HG02840 (cell line): ENCODE results near the gene MR1.

Experiments used
- ATAC-seq: cut with Tn5 transposase; IDR thresholded peaks from one replicate; pipeline ENCODE4 v1.9.1; 2021; ENCODE audit warnings: mild to moderate bottlenecking, moderate library complexity, moderate number of reproducible peaks; ENCODE audit not compliant: unreplicated experiment, low FRiP score

MR1 gene

DNA sequence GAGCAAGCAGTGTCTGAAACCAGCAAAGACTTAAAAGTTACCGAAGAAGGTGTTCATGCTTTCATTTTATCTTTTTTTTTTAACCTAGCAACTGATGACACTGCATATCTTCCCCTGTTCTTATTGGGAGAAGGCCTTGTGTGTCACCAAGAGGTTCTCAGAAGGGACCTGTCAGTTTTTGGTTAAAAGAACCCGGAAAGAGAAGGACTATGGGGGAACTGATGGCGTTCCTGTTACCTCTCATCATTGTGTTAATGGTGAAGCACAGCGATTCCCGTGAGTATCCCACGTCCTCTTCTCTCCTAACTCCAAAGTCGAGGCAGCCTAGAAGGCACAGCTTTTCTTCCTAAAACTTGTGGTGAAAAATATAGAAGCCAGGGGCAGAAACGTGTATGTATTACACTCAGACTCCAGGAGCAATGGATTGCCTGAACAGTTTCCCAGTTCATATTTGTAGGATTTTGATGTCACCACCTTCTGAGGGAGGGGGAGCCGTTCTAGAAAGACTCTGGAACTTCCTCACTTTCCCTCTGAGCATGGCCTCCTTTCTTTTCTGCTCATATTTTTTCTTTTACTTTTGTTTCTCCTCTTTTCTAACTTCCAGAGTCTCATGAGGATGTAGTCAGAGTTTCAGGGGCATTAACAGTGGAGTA, at the start of gene MR1:
TSS of gene MR1 (plus strand) at position 185 of the 653 bp plus-strand sequence. CDS start at position 210, 25 bp downstream.
- peak; percentile 92 for ATAC-seq

GRCh38 chr1:180988253-180988752, 45.5 kb upstream of the MR1 start:
- ATAC-seq, result no peak

GRCh38 chr1:180994262-180994661, 39.5 kb upstream of the MR1 start:
- ATAC-seq, result no peak

- ATAC-seq, result no peak
These were observed 35.8 kb upstream of the MR1 start for GRCh38 chr1:180997843-180998504.

DNA sequence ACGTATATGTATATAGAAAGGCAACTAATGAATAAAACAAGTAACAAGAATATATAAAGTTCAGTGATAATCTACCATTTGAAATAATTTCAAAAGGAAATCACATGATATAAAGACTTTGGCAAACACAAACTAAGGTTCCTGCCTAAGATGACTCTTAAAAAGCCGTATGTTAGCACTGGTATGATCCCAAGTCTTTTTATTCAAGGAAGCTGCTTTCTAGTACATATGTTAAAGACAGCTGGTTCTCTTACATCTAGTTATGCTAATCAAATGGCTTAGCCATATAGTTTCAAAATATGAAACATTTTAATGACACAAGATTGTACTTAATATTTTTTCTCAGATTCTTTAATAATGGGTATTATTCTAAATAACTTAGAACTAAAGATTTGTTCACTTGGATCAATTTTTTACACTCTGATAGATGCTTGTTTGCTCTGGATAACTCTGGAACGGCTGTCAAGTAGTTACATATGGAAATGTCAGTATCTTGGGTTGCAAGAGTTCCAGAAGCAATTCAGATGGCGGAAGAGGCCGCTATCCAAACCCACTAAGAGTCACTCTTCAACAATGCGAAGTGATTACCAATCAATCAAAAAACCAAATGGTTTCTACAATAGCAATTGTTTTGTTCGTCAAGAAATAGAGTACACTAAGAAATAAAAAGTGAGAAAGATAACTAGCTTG, 32.5 kb upstream of the MR1 start:
- no peak for ATAC-seq

DNA sequence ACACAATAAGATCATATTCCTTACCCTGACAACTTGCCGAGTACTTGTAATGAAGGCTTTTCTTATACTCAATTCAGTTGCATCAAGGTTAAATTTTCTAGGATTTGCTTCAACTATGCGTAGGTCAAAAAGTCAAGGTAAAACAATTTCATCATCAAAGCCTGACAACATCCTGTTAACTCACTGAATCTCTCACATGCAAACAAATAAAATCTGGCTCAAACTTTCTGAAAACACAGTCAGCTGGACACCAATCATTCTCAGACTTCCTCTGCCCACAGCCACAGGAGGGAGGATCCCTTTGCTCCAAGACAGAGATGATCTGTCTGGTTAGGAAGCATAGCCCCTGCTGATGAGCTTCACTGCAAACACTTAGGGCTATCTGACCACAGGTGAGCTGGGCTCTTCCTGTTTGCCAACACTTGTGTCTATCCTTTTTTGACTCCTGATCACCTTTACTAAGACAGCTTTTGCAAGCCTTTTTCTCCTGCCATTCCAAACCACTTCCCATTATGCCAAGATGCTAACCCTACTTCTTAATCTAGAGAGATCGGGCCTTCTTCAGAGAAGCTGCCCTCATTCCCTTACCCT, 31.1 kb upstream of the MR1 start:
- ATAC-seq, result no peak

- ATAC-seq, result no peak
These were observed 23.0 kb upstream of the MR1 start for GRCh38 chr1:181010789-181011188.

- ATAC-seq, result no peak
These were observed 22.2 kb upstream of the MR1 start for GRCh38 chr1:181011301-181012202.

- no peak for ATAC-seq
These were observed 21.5 kb upstream of the MR1 start for GRCh38 chr1:181012203-181012745.

DNA sequence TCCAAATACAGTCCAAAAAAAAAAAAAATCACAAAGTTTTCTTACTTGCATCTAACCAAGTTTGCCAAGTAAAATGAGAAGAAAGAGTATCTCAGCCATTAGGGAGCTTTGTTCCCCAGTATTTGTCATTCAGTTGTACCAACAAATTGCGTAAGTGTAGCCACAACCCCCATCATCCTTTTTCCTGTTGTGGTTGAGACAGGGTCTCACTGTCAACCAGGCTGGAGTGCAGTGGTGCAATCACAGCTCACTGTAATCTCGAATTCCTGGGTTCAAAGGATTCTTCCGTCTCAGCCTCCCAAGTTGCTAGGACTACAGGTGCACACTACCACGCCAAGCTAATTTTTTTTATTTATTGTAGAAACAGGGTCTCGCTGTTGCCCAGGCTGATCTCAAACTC, 20.6 kb upstream of the MR1 start:
- ATAC-seq, result no peak

DNA sequence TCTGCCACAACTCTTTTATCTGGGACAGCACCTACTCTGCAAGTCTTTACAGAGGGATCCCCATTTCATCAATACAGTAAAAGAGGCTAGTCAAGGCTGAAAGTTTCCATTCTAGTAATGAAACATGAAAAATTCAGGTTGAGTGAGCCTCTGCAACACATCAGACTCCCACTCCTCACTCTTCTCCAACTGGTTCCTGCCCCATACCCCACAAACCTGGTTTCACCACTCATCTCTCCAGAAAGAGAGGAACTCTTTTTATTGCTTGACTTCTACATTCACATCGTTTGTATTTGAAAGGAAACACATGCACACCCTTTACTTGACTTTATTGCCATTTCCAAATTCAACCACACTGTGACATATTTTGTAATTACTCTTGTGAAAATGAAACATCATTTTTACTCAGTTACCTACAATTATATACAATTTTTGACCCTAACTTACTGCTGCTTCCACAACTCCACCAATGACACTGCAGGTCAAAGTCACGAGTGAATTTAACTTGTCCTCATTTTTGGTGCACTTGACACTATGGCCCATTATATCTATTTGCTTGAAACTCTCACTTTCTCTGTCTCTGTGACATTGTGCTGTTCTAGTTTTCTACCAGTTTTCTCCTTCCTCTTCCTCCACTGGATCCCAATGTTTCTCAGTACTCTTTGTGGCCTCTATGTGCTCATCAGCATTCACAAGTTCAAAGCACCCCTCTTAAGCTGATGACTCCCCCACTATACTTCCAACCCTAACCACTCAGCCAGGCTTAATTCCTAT, 19.1 kb upstream of the MR1 start:
- ATAC-seq, result no peak

DNA sequence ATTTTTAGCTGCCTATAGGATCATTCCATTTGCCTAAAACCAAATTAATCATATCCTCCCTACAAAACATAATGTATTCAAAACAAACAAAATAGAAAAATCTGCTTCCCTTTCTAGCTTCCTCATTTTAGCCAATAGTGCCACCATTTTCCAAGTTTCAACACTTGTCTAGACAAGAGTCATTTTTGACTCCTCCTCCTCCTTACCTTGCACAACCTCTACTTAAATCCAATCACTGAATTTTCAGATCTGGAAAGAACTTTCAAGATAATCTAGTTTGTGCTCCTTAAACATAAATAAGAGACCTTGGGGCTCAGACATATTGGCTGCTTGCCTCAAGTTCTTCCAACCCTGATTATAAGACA, 18.6 kb upstream of the MR1 start:
- ATAC-seq, result no peak

DNA sequence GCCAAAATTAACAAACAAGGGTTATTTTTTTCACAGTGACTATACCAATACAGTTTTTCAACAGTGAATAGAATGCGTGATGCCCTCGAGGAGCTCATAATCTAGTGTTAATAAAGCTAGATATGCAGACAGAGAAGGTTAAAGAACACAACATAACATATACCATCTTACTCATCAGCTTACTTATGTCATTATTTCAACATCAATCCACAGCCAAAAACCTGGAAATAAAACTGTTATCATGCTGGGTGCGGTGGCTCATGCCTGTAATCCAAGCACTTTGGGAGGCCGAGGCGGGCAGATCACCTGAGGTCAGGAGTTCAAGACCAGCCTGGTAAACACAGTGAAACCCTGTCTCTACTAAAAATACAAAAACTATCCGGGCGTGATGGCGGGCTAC, 17.2 kb upstream of the MR1 start:
- ATAC-seq, result no peak

DNA sequence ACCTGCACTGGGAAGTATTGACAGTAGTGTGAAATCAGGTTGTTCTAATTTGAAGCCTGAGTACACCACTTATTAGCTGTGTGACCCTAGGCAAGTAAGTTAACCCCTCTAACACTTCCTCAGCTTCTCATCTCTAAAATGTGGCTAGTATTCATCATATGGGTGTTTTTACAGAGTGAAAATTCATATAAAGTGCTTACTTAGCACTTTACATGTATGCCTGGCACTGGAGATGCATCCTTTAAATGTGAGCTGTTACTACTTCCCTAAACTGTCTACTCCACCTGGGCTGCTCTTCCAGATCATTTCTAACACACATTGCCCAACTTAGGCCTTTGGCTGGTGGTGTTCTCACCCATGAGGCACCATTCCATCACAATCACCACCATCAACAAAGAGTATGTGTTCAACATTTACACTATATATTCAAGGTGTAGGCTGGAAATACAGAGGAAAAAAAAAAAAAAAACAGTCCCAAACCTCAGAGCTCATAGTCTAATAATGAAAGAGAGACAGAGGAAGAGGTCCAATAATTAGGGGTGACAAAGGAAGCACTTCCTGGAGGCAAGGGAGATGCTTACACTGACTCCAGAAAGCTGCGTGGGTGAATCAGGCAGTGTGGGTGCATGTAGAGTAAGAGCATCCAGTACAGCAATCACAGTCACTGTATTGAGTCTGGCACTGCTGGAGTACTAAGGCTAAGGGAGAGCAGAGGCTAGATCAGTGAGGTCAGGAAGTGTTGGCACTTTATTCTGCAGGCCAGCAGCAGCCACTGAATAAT, 14.7 kb upstream of the MR1 start:
- no peak for ATAC-seq

- no peak for ATAC-seq
These were observed 12.6 kb upstream of the MR1 start for GRCh38 chr1:181021159-181021558.

DNA sequence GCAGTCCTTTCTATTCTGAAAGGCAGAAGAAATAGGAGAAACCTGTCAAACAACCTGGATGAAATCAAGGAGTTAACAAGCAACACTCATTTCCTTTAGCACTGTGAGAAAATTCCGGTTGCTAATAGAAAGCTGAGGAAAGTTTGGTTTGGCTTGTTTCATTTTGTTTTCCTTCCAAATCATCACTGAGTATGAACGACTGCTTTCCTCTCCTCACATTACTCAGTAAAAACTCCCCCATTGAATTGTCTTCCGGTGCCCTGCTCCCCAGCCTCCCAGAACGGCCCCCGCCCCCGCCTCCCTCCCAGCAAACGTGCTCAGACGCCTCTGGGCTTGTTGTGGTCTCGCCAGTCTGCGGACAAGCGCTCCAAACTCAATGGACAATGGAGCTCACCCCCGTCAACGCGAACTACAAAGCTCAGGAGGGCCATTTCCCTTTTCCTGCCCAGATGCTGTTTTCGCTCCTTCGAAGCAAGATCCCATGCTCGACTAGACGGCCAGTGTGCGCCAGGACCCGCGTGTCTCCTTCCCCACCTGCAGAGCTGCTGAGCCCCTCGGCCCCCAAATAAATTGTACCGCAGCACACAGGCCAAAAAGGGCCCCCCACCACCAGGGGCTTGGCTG, 11.9 kb upstream of the MR1 start:
- ATAC-seq, result peak; percentile 16

- no peak for ATAC-seq
These were observed 10.3 kb upstream of the MR1 start for GRCh38 chr1:181023265-181024057.
